ENCODE results near the gene ZGLP1. TPM values are rescaled to one million over a fixed set of nuclear protein-coding genes. Genes with fewer than 3 reads are reported as not detected.

Gene ZGLP1
- total and polyA plus RNA-seq, 2 of the 13 experiments (the other 11 are each of a cell fraction or from before 2014, with no cell fraction given): 2.4 to 3.0 TPM

DNA sequence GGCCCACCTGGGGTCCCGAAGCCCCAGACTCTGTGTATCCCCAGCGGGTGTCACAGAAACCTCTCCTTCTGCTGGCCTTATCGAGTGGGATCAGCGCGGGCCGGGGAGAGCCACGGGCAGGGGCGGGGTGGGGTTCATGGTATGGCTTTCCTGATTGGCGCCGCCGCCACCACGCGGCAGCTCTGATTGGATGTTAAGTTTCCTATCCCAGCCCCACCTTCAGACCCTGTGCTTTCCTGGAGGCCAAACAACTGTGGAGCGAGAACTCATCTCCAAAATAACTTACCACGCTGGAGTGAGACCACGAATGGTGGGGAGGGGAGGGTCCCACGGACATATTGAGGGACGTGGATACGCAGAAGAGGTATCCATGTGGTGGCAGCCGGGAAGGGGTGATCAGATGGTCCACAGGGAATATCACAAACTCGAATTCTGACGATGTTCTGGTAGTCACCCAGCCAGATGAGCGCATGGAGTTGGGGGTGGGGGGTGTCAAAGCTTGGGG is 20.9 kb downstream of the ZGLP1 start (continued):
- TF ChIP-seq ATF3 (CRISPR knock-in tag; IDR thresholded peaks at IDR 0.05) (no peak), ZFX (CRISPR knock-in tag; IDR thresholded peaks at IDR 0.05; ENCODE audit: low read depth) (peak; percentile 60), SP2 (CRISPR knock-in tag; IDR thresholded peaks at IDR 0.05) (peak; percentile 55; the same call in 1 of the 2 replicates), ZNF280D (CRISPR knock-in tag; IDR thresholded peaks at IDR 0.05) (no peak), REXO4 (CRISPR knock-in tag; IDR thresholded peaks at IDR 0.05; ENCODE audit: borderline replicate concordance) (no peak), ZNF883 (CRISPR knock-in tag; IDR thresholded peaks at IDR 0.05; ENCODE audit: not compliant biosample characterization) (peak; percentile 41), GLI4 (CRISPR knock-in tag; IDR thresholded peaks at IDR 0.05; ENCODE audit: borderline replicate concordance) (0 out of 2 replicates have a peak, but pooled peaks have one; percentile 28), SATB2 (CRISPR knock-in tag; IDR thresholded peaks at IDR 0.05) (no peak), PBX2 (CRISPR knock-in tag; IDR thresholded peaks at IDR 0.05) (no peak), NR2C2 (CRISPR knock-in tag; IDR thresholded peaks at IDR 0.05; ENCODE audit: borderline replicate concordance) (peak; percentile 47; the same call in 1 of the 2 replicates), ZNF430 (CRISPR knock-in tag; IDR thresholded peaks at IDR 0.05) (peak; percentile 40; the same call in 1 of the 2 replicates), HNRNPK (IDR thresholded peaks at IDR 0.05; ENCODE audit: low read depth, low read length, poor library complexity, severe bottlenecking) (no peak), TOPORS (CRISPR knock-in tag; IDR thresholded peaks at IDR 0.05) (0 out of 2 replicates have a peak, but pooled peaks have one; percentile 24), FOXJ3 (CRISPR knock-in tag; IDR thresholded peaks at IDR 0.05; ENCODE audit: borderline replicate concordance) (no peak), ZNF775 (CRISPR knock-in tag; IDR thresholded peaks at IDR 0.05; ENCODE audit: borderline replicate concordance) (0 out of 2 replicates have a peak, but pooled peaks have one; percentile 28), ZNF329 (CRISPR knock-in tag; IDR thresholded peaks at IDR 0.05; ENCODE audit: low read depth) (no peak), ZNF510 (CRISPR knock-in tag; IDR thresholded peaks at IDR 0.05; ENCODE audit: low read depth) (peak; percentile 62; the same call in 1 of the 2 replicates), ZNF33B (CRISPR knock-in tag; IDR thresholded peaks at IDR 0.05) (peak; percentile 40; the same call in 1 of the 2 replicates), NFYC (CRISPR knock-in tag; IDR thresholded peaks at IDR 0.05) (peak; percentile 80), TMF1 (CRISPR knock-in tag; IDR thresholded peaks at IDR 0.05; ENCODE audit: low read depth) (peak; percentile 29; the same call in 1 of the 2 replicates), SRSF4 (IDR thresholded peaks at IDR 0.05; ENCODE audit: low read depth, low read length, poor library complexity, severe bottlenecking) (no peak), ZNF598 (CRISPR knock-in tag; IDR thresholded peaks at IDR 0.05; ENCODE audit: borderline replicate concordance) (no peak; the same call in 1 of the 2 replicates), SP1 (IDR thresholded peaks at IDR 0.05) (no peak), SP1 (CRISPR knock-in tag; IDR thresholded peaks at IDR 0.05) (no peak; the same call in none of the 2 replicates)
- TF ChIP-seq, protein P1, sequence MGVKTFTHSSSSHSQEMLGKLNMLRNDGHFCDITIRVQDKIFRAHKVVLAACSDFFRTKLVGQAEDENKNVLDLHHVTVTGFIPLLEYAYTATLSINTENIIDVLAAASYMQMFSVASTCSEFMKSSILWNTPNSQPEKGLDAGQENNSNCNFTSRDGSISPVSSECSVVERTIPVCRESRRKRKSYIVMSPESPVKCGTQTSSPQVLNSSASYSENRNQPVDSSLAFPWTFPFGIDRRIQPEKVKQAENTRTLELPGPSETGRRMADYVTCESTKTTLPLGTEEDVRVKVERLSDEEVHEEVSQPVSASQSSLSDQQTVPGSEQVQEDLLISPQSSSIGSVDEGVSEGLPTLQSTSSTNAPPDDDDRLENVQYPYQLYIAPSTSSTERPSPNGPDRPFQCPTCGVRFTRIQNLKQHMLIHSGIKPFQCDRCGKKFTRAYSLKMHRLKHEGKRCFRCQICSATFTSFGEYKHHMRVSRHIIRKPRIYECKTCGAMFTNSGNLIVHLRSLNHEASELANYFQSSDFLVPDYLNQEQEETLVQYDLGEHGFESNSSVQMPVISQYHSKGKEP (CRISPR knock-in tag; IDR thresholded peaks at IDR 0.05): 0 out of 2 replicates have a peak, but pooled peaks have one; percentile 36

All from HepG2 (cell line).